Stimulated activated CD8-positive, alpha-beta memory T cell treated with anti-CD3 and anti-CD28 coated beads, Interleukin-15, amount 100 ng/mL, for 4 hours (primary cell): ENCODE data around the gene NKX6-1.

ENCODE experiments used
- DNase-seq, 2 donors: peaks; one replicate each; pipeline ENCODE4 v3.0.0-alpha.2; 2020; ENCODE audit warnings: low read depth in 2 of 2

The NKX6-1 gene

GRCh38 chr4:84479663-84480062 lies 19.4 kb downstream of the NKX6-1 start:
- no peak for DNase-seq

- no peak for DNase-seq
Observed at GRCh38 chr4:84477738-84478137, 21.4 kb downstream of the NKX6-1 start.

- no peak for DNase-seq
Observed at GRCh38 chr4:84474107-84474506, 25.0 kb downstream of the NKX6-1 start.

- no peak for DNase-seq
Observed at GRCh38 chr4:84472154-84472553, 26.9 kb downstream of the NKX6-1 start.

GRCh38 chr4:84470204-84470785 lies 28.8 kb downstream of the NKX6-1 start:
- no peak for DNase-seq

- no peak for DNase-seq
Observed at GRCh38 chr4:84467601-84468000, 31.5 kb downstream of the NKX6-1 start.

GRCh38 chr4:84459783-84460182 lies 39.3 kb downstream of the NKX6-1 start:
- DNase-seq: no peak

GRCh38 chr4:84456157-84456556 lies 42.9 kb downstream of the NKX6-1 start:
- DNase-seq: no peak

- DNase-seq: no peak
Observed at GRCh38 chr4:84455697-84456096, 43.4 kb downstream of the NKX6-1 start.

GRCh38 chr4:84451546-84451945 lies 47.5 kb downstream of the NKX6-1 start:
- no peak for DNase-seq

- DNase-seq: no peak
Observed at GRCh38 chr4:84443523-84443922, 55.6 kb downstream of the NKX6-1 start.

GRCh38 chr4:84442778-84443177 lies 56.3 kb downstream of the NKX6-1 start:
- DNase-seq: no peak
